ENCODE results near the gene KCNIP4.

The KCNIP4 gene

DNA sequence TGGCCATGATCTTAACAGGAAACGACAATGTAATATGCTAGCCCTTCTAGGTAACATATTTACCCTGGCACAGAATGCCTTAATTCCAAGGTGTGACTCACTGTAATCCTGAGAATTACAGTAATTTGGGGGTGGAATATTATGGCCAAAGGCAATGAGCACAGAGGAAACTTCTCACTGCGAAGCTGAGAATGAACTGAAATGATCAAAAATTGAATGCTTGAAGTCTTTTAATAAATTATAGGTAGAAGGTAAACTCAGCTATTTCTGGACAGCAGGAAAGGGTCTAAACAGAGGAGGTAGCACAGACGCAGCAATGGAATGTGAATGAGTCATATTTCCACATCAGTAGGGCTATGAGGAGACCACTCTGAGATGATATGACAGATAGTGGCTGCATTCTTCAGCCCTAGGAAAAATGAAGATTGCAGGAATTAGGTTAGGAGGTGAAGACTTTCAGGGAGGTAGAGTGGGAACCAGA, 935.7 kb downstream of the KCNIP4 start:
- peak; percentile 51 for DNase-seq

DNA sequence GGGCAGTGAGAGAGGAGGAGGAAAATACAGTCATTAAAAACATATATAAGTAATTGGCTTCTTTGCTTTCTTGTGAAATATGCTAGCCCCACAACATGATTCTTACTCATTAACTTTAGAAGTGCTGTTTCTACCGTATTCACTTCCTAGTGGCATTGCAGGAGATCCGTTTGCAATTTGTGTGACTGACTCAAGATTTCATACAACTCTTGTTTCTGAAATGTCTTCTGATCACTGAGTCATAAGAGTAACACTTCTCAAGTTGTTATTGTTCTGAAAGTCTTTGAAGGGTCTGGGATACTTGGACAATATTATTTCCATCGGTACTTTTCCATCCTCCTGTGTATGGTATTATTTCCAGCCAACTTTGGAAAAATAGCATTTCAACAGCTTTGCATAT, 937.5 kb downstream of the KCNIP4 start:
- DNase-seq, result no peak

DNA sequence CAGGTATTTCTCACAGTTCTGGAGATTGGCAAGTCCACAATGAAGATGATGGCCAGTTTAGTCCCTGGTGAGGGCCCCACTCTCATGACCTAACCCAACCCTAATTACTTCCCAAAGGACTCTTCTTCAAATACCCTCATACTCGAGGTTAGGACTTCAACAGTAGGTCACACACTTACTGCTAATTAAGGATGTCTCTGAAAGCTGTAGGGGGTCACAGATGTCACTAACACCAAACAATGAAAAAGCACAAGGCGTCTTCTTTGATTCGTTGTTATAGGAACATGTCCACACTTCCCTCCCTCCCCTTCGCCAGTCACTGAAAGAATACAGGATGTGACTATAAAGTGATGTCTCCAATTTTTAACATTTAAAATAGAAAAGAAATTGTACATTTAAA, 938.6 kb downstream of the KCNIP4 start:
- DNase-seq, result no peak

DNA sequence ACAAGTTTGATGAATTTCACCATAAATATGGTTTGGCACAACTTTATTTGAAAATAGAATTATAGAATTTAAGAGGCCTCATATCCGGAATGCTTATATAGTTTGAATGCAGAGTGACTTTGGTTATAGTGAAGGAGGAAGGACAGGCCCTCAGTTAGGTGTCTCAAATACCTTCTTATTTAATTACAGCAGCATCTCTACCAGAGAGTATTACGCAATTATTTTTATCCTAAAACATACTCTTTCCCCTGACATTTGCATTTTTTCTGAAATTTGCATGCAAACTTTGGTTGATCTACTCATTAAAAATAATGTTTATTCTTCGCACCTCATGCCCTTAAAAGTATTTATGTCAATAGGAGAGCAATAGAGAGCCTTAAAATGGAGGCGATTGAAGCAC, 942.9 kb downstream of the KCNIP4 start:
- DNase-seq, result no peak

DNA sequence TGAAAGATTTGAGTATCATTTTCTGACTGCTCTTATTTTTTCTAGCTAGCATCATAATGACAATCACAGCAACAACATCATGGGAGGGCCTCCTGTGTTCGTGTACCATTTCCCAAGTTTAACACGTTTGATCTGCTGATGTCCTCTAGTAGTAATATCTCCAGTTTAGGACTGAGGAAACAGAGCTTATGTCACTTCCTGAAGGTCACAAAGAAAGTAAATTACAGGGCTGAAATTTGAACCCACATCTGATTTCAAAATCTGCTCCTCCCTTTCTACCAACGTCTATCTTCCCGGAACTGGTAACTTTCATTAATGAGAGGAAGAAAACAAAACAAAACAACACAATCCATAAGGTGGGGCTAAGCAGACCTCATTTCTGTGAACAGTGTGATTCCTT, 945.6 kb downstream of the KCNIP4 start:
- DNase-seq, result no peak

DNA sequence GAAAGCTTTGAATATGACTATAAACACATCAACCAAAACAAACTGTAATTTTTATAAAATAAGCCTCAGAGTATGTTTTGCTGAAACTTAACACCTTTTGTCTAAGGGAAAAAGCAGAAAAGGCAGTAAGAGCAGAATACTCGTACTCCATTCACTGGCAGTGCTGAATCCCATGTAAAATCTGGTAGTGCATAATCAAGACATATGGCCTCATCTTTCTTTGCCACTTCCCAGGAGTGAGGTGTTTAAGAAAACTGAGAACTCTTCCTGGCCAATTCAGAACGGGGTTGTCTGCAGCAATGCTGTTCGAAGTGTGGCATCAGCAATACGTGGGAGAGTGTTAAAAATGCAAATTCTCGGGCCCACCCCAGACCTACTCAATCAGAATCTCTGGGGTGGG, 946.3 kb downstream of the KCNIP4 start:
- DNase-seq, result no peak

DNA sequence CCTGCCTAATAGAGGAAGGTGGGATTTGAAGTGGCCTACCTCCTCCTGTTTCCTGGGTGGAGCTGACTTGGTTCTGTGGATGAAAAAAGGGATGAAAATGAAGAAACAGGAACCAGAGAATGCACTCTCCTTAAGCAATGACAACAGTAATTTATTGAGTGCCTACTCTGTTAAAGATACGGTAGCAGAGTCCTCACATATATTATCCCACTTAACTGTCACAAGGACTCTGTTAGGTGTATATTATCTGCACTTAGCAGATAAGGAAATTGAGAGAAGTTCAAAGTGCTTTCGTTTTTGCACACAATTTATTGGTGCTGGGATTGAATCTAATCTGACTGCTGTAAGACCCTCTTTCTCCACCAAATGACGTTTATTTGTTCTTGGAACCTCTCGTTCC, 947.1 kb downstream of the KCNIP4 start:
- DNase-seq, result no peak

DNA sequence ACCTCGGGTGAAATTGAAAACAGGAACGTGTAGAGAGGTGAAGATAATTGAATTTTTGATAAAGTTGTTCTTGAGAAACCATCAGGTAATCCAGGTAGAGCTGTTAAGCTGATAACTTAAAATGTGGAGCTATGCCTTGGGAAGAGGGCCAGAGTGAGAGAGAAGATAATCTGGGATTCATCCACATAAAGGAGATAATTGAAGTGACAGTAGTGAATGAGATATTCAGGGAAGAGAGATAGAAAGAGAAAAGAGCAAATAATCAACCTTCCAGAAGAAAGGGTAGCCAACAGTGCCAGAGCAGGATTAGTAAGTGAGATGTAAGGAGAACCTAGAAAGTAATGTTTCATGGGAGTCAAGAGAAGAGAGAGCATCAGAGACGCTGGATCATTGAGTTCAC, 950.7 kb downstream of the KCNIP4 start:
- DNase-seq, result no peak

DNA sequence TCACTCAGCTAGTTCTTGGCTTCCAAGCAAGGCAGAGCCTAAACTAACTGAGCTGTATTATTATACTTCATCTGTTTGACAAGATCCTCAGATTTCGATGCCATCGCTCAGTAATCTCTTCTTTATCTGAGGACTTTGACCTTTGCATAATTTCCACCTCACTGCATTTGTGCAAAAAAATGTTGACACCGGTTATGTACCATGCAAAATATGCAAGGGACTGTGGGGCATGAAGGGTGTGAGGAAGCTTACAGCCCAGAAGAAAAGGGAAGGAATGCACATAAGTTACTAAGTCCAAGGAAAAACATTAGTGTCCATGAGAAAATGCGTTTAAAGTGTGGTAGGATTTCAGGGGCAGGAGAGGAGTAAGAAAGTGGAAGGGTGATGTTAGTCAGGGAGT, 953.0 kb downstream of the KCNIP4 start:
- DNase-seq, result no peak

DNA sequence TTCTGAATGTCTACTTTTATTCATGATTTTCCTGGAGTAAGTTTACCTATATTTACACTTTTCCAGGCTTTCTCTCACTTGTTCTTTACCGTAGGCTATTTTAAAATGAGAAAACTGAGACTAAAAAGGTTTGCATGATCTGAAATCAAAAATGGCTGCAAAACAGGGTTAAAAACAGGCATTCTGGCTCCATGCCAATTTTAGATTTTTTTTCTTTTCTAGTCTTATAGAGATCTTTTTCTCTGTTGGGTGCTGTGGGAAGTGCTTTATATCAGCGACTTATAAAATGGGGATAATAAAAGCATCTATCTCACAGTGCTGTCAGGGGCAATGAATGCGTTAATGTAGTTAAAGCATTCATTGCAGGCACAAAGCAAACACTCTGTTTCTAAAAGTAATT, 953.6 kb downstream of the KCNIP4 start:
- DNase-seq, result no peak

DNA sequence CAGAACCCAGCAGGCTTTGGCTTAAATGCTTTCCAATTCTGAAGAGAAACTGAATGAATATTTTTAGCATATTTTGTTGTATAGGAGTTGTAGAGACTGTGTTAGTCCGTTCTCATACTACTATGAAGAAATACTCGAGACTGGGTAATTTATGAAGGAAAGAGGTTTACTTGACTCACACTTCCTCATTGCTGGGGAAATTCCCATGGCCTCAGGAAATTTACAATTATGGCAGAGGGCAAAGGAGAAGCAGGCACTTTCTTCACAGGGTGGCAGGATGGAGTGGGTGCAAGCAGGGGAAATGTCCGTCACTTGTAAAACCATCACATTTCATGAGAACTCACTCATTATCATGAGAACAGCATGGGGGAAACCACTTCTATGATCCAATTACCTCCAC, 956.6 kb downstream of the KCNIP4 start:
- DNase-seq, result no peak

DNA sequence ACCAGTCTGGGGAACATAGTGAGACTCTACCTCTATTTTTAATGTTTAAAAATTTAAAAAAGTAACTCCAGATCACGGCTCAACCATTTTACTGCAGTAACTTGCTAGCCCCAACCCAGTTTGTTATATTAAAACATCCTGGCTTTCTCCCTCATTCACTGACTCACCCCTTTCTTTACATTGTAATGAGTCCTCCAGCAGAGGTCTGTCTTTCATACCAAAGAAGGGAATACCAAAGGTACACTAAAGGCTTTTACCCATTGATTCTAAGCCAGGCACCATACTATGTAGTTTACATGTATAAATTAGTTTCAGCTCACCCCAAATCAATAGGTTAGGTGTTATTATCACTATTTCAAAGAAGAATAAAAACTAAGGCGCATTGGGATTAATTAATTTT, 961.4 kb downstream of the KCNIP4 start:
- no peak for DNase-seq

DNA sequence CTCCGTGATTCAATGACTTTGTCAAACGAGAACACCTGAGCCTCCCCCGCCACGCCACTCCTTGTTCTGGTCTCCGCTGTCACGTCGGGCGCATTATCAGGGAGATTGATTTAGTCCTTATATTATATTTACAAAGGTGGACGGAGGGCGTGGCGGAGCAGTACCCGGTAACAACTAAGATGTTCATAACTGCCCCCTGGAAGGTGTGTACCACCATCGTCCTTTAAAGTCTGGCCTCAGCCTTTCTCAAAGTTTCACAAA, 964.1 kb downstream of the KCNIP4 start:
- no peak for DNase-seq

DNA sequence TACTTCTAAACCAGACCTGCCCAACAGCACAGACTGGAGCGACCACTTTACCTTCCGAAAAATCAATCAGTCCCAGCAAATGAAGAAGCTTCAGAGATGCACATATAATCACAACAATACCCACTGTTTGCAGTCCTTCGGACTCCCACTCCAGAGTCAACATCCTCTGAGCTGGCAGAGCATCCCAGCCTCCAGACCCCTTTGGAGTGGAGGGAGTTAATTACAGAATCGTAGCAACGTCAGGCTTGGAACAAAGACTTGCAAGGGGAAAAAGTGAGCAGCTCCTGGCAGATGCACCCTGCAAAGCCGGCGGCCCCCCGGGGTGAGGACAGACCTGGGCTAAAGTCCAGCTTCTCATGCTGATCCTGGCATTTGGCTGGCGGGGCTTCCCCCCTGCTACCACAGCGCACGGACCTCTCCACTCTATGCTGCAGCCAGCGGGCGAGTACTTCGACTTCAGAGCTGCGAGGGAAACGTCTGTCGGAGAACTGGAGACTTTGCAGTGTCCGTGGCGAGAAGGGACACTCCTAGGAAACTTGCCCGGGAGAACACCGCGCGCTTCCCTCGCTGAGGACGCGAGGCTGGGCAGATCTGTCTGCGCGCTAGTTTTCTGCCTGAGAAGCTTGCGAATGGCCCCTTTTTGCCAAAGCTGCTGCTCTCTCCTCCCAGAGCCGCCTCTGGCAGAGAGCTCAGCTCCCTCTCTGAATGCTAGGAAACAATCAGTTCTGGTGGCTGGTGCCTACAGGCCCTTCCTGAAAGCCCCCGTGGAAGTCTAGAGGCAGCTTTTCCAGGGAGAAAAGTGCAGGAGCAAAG, 964.6 kb downstream of the KCNIP4 start:
- DNase-seq, result no peak

DNA sequence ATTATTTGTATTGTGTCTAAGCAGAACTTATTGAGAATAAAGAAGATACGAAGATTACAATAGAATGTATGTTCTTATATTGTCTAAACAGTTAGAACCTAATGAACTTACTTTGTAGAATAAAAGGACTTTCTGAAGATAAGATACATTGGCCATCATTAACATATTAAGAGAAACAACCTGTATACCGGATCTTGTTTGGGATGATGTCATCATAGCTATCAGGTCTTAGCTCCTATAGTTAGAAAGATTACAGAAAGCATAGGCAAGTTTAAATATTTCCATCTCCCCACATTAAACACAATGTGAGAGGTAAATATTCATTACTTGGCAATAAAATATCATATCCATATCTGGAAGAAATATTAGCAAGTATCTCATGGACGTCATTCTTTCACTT, 966.0 kb downstream of the KCNIP4 start:
- no peak for DNase-seq

DNA sequence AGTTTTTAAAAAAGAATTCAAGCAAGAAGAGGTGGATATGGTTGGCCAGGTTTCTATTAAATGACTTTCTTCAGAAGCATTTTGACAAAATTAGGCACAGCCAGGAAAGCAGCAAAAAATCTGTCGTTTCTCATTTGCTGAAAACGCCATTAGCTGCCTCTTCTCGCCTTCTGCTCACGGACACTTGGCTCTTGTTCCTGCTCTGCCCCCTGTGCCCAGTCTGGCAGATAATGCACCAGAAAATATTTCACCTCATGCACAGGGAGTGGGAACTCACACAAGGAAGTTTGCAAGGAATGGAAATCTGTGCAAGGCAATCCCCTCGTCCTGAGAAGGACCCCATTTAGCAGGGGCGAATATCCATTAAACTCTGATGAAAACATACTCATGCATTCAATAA, 988.3 kb downstream of the KCNIP4 start:
- DNase-seq, result no peak

DNA sequence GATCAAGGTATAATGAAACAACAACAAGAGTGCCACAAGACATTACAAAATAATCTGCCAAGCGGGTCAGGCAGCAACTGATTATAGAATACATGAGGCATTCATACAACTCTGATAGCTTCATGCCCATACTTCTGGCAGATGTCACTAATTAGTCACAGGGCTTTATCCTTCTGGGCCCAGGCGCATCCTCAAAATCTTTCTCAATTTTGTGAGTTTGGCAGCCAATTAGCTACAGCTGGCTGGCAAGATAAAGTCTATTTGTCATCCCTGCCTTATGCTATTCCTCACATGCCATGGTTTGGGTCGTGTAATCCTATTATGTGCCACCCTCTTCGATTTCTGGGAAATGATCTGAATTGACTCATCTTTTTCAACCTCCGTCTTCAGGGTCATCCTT, 994.0 kb downstream of the KCNIP4 start:
- DNase-seq, result no peak

DNA sequence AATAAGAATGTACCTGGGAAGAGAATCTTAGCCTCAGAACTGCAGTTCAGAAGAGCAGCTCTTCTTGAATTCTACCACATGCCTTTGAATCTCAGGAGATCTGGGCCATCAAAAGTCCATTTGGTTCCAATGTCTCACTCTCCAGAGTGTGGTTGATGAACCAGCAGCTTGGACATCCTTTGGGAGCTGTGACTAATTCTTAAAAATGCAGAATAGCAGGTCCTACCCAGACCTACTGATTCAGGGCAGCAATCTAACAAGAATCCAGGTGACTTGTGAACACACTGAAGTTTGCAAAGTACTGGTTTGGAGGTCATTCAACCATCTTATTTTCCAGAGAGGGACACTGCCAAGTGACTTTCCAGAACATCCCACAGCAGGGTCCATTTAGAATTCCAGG, 1003.6 kb downstream of the KCNIP4 start:
- no peak for DNase-seq

DNA sequence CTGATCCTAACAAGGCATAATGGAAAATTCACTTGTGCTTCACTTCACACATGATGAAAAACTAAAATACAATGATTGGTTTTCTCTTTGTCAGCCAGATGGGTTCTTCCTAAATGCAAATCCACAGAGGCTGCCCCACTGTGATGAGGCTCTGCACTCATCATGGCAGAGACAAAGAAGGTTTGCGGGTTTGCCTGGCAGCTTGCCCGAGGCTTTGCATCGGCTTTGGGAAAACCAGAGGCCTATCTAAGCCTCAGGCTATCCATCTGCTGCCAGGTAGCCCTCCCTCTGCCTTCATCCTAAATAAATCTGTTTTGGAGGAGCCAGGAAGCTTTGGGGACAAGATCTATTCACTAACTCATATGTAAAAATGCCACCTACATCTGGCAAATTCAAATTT, 1004.1 kb downstream of the KCNIP4 start:
- DNase-seq, result no peak

DNA sequence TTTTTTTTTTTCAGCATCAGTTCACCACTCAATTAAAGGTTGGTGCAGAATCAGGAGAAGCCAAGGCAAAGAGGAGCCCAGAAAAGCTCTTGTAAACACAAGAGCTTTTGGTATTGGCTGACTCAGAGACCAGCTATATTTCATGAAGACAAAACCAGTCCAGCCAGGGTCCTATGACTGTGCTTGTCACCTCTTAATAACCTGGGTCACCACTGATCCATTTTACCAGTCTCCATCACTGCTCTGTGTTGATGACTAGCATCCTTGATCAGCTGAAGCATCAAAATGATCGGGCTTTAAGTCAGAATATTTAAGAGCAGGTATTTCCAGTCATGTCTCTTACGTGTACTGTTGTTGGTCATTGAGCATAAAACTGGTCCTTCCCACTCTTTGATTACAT, 1010.4 kb downstream of the KCNIP4 start:
- DNase-seq, result no peak

DNA sequence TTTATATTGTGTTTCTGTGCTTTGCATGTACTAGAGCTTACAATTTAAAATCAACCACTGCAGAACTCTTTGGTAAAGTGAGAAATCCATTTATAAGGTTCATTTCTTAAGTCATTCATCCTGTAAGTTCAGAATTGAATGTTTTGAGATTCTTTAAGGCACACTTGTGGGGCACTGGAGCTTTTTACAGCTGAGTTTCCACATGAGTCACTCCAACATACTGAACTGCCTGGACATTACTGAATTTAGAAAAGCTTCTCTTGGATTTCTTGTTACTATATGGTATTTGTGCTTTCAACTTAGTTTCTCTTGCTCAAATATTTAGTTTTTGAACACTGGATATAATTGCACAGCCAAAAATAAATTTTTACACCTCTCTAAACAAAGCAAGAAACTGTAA, 1022.0 kb downstream of the KCNIP4 start:
- no peak for DNase-seq

DNA sequence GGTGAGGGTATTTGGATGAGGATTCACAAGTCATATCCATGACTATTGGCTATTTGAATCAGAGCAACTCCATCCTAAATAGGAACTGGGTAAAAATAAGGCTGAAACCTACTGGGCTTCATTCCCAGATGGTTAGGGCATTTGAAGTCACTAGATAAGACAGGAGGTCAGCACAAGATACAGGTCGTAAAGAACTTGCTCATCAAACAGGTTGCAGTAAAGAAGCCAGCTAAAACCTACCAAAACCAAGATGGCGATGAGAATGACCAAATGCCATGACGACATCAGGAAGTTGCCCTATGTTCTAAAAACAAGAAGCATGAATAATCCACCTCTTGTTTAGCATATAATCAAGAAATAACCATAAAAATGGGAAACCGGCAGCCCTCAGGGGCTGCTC, 1023.4 kb downstream of the KCNIP4 start:
- DNase-seq, result no peak

DNA sequence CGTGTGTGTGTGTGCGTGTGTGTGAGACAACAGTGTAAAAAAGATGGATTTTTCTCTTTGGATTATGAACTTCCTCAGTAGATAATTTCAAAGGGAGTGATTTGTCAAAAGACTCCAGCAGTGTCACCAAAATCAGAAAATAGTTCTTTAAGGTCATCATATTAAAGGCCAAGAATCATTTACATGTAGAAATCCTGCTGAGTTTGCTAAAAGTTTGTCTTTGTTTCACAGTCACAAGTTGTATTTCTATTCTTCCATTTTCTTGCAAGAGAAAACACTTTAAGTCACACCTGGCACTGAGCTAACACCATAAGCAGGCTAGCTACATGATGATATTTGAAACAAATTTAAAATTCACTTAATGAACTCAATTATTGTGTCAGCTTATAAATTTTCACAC, 1025.6 kb downstream of the KCNIP4 start:
- no peak for DNase-seq

DNA sequence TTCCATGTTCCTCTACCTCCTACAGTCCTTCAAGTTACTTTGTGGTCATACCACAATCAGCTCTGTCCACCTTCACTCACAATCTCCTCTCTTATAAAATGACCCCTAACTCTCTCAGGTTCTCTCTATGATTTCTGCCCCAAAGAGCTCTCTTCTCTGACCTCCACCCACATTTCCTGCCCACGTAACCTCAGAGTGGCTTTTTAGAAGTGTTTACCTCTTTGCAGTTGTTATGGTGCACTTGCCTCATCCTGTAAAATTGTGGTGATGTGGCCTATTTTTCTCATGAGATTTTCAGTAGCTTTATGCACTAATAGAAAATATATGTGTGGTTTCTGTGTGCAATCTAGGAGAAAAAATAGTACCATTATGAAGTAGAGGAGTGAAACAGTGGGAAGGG, 1032.5 kb downstream of the KCNIP4 start:
- no peak for DNase-seq

DNA sequence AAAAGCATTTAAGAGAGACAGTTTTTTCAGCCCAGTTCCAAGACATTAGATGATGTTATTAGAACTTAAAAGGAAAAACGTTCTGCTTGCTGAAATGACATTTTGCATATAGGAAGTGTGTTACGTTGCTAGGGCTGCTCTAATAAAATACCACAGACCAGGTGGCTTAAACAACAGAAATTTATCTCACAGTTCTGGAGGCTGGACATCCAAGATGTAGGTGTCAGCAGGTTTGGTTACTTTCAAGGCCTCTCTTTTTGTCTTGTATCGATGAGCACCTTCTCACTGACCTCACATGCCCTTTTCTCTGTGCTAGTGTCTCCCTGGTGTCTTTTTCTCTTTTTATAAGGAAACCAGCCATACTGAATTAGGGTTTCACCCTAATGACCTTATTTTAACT, 1043.6 kb downstream of the KCNIP4 start:
- no peak for DNase-seq

DNA sequence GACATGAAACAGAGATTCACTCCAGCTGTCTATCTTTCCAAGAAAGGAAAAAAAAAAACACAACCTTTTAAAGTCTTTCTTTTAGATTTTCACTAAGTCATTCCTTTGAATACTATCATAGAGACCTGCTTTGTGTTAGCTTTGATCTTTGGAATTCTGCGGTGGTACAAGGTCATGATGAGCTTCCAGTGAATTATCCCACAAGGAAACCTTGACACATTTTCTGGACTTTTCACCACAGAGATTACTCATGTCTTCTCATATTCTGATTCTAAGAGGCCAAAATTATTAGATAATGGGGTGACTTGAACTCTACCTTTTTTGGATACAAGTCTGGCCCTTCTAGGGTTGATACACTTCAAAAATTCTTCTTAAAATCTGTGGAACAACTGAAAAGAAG, 1046.7 kb downstream of the KCNIP4 start:
- no peak for DNase-seq

Measured in kidney glomerular epithelial cell (primary cell).